GM12801 (cell line): ENCODE data around the gene MAP2K4.

Experiments used
- TF ChIP-seq, protein P1 (sequence below): IDR thresholded peaks from one replicate; pipeline ENCODE4 v1.5.1; 2011; ENCODE audit warnings: control low read depth; ENCODE audit not compliant: insufficient read length; ENCODE audit errors: extremely low read depth

The MAP2K4 gene

DNA sequence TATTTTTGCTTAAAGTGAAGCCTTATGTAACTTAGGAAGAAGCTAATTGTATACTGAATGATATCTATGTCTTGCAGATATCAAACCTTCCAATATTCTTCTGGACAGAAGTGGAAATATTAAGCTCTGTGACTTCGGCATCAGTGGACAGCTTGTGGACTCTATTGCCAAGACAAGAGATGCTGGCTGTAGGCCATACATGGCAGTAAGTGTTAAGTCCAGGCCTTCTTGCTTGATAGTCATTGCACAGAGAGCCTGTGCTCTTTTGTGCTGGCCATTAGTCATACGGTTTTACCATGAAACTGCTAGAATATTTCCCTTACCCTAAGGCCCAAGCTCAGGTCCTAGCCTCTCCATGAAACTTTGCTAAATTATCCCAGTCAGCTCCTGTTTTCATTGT lies 92.5 kb downstream of the MAP2K4 start:
- TF ChIP-seq, protein P1, sequence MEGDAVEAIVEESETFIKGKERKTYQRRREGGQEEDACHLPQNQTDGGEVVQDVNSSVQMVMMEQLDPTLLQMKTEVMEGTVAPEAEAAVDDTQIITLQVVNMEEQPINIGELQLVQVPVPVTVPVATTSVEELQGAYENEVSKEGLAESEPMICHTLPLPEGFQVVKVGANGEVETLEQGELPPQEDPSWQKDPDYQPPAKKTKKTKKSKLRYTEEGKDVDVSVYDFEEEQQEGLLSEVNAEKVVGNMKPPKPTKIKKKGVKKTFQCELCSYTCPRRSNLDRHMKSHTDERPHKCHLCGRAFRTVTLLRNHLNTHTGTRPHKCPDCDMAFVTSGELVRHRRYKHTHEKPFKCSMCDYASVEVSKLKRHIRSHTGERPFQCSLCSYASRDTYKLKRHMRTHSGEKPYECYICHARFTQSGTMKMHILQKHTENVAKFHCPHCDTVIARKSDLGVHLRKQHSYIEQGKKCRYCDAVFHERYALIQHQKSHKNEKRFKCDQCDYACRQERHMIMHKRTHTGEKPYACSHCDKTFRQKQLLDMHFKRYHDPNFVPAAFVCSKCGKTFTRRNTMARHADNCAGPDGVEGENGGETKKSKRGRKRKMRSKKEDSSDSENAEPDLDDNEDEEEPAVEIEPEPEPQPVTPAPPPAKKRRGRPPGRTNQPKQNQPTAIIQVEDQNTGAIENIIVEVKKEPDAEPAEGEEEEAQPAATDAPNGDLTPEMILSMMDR: no peak

DNA sequence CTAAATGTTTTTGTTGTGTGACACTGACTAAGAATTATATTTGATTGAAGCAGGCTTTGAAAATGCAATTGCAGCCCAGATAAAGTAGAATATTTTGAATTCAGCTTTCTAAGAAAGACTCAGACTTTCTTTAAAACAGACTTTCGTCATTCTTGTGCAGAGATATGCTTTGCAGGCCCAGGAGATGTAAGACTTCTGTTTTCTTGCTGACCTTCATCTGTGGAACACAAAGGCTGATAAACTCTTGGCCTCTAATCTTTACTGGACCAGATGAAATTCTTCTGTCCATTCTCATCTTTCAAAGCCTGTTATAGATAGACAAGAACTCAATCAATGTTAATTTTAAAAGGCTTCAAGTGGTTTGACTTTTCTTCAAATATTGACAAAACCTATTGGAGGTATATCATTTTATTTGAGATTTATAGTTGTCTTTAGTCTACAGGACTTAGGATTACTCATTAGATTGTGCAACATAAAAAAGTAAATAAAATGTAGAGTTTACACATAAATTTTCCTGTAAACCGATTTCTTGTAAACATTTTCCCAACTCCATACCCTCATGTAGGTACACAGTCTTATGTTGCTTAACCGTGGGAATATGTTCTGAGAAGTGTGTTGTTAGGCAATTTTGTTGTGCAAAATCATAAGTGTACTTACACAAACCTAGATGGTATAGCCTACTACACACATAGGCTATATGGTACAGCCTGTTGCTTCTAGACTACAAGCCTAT lies 94.2 kb downstream of the MAP2K4 start:
- TF ChIP-seq, protein P1: no peak

DNA sequence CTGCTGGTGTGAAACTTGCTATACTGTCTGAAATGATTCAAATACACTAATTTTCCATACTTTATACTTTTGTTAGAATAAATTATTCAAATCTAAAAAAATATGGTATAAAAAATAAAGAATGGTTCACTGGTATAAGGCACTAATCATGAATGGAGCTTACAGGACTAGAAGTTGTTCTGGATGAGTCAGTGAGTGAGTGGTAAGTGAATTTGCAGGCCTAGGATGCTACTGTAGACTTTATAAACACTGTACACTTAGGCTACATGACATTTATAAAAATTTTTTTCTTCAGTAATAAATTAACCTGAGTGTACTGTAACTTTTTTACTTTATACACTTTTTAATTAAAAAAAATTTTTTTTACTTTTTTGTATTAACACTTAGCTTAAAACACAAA lies 95.5 kb downstream of the MAP2K4 start:
- TF ChIP-seq, protein P1: no peak

- TF ChIP-seq, protein P1: no peak
Observed at GRCh38 chr17:12118617-12119016, 97.9 kb downstream of the MAP2K4 start.

GRCh38 chr17:12122075-12122474 lies 101.4 kb downstream of the MAP2K4 start:
- TF ChIP-seq, protein P1: no peak

GRCh38 chr17:12127177-12127576 lies 106.5 kb downstream of the MAP2K4 start:
- TF ChIP-seq, protein P1: no peak

DNA sequence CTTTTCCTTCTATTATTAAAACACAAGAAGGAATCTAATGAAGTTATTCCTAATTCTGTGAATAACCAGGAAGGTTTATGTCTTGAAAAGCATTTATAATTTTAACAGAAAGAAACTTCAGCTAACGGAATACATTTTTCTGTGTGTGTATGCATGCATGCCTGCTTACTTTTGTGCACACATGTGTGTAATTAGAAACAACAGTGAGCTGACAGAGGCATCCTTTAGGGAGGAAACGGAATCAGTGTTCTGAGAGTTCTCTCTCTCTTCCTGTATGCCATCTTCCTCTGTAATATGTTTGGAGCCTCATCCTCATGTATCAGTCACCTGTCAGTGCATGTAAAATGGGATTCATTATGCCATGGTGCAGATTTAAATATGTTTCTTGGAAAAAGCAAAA lies 107.0 kb downstream of the MAP2K4 start:
- TF ChIP-seq, protein P1: no peak
